Measurements from ENCODE around the gene COPG2.

Gene COPG2

GRCh38 chr7:130632111-130632510 lies 36.4 kb downstream of the COPG2 start:
- Histone ChIP-seq H3K18ac (ENCODE audit: low read depth in 1 of 2, low read length in 2 of 2) (no peak overlapping the region), H3K4me3 (ENCODE audit: insufficient read depth in 1 of 2, low read depth in 1 of 2, low read length in 2 of 2) (no peak overlapping the region), H2AK5ac (ENCODE audit: low read length, severe bottlenecking) (no peak overlapping the region), H2BK15ac (ENCODE audit: low read depth, poor library complexity, severe bottlenecking) (no peak overlapping the region), H2BK12ac (ENCODE audit: low read length in 2 of 2) (no peak overlapping the region), H3K4ac (ENCODE audit: low read depth in 1 of 2, low read length in 2 of 2) (no peak overlapping the region), H2AFZ (ENCODE audit: low read depth, low read length) (no peak overlapping the region), H4K8ac (ENCODE audit: low read length) (no peak overlapping the region), H3K9ac (ENCODE audit: low read length) (no peak overlapping the region), H2BK5ac (ENCODE audit: low read depth, low read length, poor library complexity, severe bottlenecking) (no peak overlapping the region), H3K4me2 (ENCODE audit: low read length, poor library complexity, severe bottlenecking) (no peak overlapping the region), H4K91ac (ENCODE audit: low read length) (no peak overlapping the region), H3K27ac (ENCODE audit: low read length, poor library complexity, severe bottlenecking) (no peak overlapping the region), H2BK120ac (ENCODE audit: low read depth, low read length) (no peak overlapping the region), H3K9me3 (ENCODE audit: control insufficient read depth, low read length) (peaks cover 17% of the 10 kb centered on the region), H3K23ac (ENCODE audit: low read length in 2 of 2) (no peak overlapping the region), H3K36me3 (ENCODE audit: control insufficient read depth in 1 of 2, insufficient read depth in 2 of 2, low read depth in 1 of 2, low read length in 2 of 2) (no peaks in the 10 kb centered on the region), H3K4me1 (ENCODE audit: control insufficient read depth, insufficient read depth, low read depth, low read length) (no peaks in the 10 kb centered on the region), H3K14ac (ENCODE audit: low read length in 2 of 2) (no peak overlapping the region), H3K27me3 (ENCODE audit: control insufficient read depth in 1 of 2, insufficient read depth in 1 of 2, low read length in 2 of 2) (no peaks in the 10 kb centered on the region), H3K79me1 (replicated peaks; ENCODE audit: low read length, poor library complexity, severe bottlenecking) (no peaks in the 10 kb centered on the region)
- DNase-seq = peak; percentile 36

GRCh38 chr7:130628901-130629300 lies 39.6 kb downstream of the COPG2 start:
- no peak overlapping the region for H3K4me2 ChIP-seq (ENCODE audit: low read length, poor library complexity, severe bottlenecking)
- H3K4ac ChIP-seq (ENCODE audit: low read depth in 1 of 2, low read length in 2 of 2) = no peak overlapping the region
- H3K79me1 ChIP-seq (replicated peaks; ENCODE audit: low read length, poor library complexity, severe bottlenecking) = no peaks in the 10 kb centered on the region
- H3K14ac ChIP-seq (ENCODE audit: low read length in 2 of 2) = no peak overlapping the region
- WGBS = 100% methylated on average over 1 of the region's 1 CpG
- no peak overlapping the region for H2BK12ac ChIP-seq (ENCODE audit: low read length in 2 of 2)
- H4K8ac ChIP-seq (ENCODE audit: low read length) = no peak overlapping the region
- no peak overlapping the region for H3K23ac ChIP-seq (ENCODE audit: low read length in 2 of 2)
- H3K27me3 ChIP-seq (ENCODE audit: control insufficient read depth in 1 of 2, insufficient read depth in 1 of 2, low read length in 2 of 2) = no peaks in the 10 kb centered on the region
- no peaks in the 10 kb centered on the region for H3K36me3 ChIP-seq (ENCODE audit: control insufficient read depth in 1 of 2, insufficient read depth in 2 of 2, low read depth in 1 of 2, low read length in 2 of 2)
- H3K4me3 ChIP-seq (ENCODE audit: insufficient read depth in 1 of 2, low read depth in 1 of 2, low read length in 2 of 2) = no peak overlapping the region
- no peak overlapping the region for H4K91ac ChIP-seq (ENCODE audit: low read length)
- peaks cover 21% of the 10 kb centered on the region for H3K9me3 ChIP-seq (ENCODE audit: control insufficient read depth, low read length)
- no peak overlapping the region for H2AK5ac ChIP-seq (ENCODE audit: low read length, severe bottlenecking)
- H2BK15ac ChIP-seq (ENCODE audit: low read depth, poor library complexity, severe bottlenecking) = no peak overlapping the region
- H3K27ac ChIP-seq (ENCODE audit: low read length, poor library complexity, severe bottlenecking) = no peak overlapping the region
- H3K9ac ChIP-seq (ENCODE audit: low read length) = no peak overlapping the region
- no peak for DNase-seq
- no peak overlapping the region for H2AFZ ChIP-seq (ENCODE audit: low read depth, low read length)
- H2BK120ac ChIP-seq (ENCODE audit: low read depth, low read length) = no peak overlapping the region
- H2BK5ac ChIP-seq (ENCODE audit: low read depth, low read length, poor library complexity, severe bottlenecking) = no peak overlapping the region
- H3K18ac ChIP-seq (ENCODE audit: low read depth in 1 of 2, low read length in 2 of 2) = no peak overlapping the region
- no peaks in the 10 kb centered on the region for H3K4me1 ChIP-seq (ENCODE audit: control insufficient read depth, insufficient read depth, low read depth, low read length)

- Histone ChIP-seq H2BK15ac (ENCODE audit: low read depth, poor library complexity, severe bottlenecking) (no peak overlapping the region), H3K9ac (ENCODE audit: low read length) (no peak overlapping the region), H3K23ac (ENCODE audit: low read length in 2 of 2) (no peak overlapping the region), H4K8ac (ENCODE audit: low read length) (no peak overlapping the region), H3K79me1 (replicated peaks; ENCODE audit: low read length, poor library complexity, severe bottlenecking) (no peaks in the 10 kb centered on the region), H3K4me1 (ENCODE audit: control insufficient read depth, insufficient read depth, low read depth, low read length) (no peaks in the 10 kb centered on the region), H3K14ac (ENCODE audit: low read length in 2 of 2) (no peak overlapping the region), H4K91ac (ENCODE audit: low read length) (no peak overlapping the region), H2BK120ac (ENCODE audit: low read depth, low read length) (no peak overlapping the region), H2AK5ac (ENCODE audit: low read length, severe bottlenecking) (no peak overlapping the region), H2BK5ac (ENCODE audit: low read depth, low read length, poor library complexity, severe bottlenecking) (no peak overlapping the region), H3K27ac (ENCODE audit: low read length, poor library complexity, severe bottlenecking) (no peak overlapping the region), H3K4me2 (ENCODE audit: low read length, poor library complexity, severe bottlenecking) (no peak overlapping the region), H3K18ac (ENCODE audit: low read depth in 1 of 2, low read length in 2 of 2) (no peak overlapping the region), H3K27me3 (ENCODE audit: control insufficient read depth in 1 of 2, insufficient read depth in 1 of 2, low read length in 2 of 2) (no peaks in the 10 kb centered on the region), H3K36me3 (ENCODE audit: control insufficient read depth in 1 of 2, insufficient read depth in 2 of 2, low read depth in 1 of 2, low read length in 2 of 2) (no peaks in the 10 kb centered on the region), H3K4ac (ENCODE audit: low read depth in 1 of 2, low read length in 2 of 2) (no peak overlapping the region), H3K9me3 (ENCODE audit: control insufficient read depth, low read length) (peaks cover 23% of the 10 kb centered on the region), H2AFZ (ENCODE audit: low read depth, low read length) (no peak overlapping the region), H3K4me3 (ENCODE audit: insufficient read depth in 1 of 2, low read depth in 1 of 2, low read length in 2 of 2) (no peak overlapping the region), H2BK12ac (ENCODE audit: low read length in 2 of 2) (no peak overlapping the region)
- no CpG with 5 or more reads among the region's 4 CpGs for WGBS
- DNase-seq = no peak
Measured at GRCh38 chr7:130627775-130628174, 40.8 kb downstream of the COPG2 start.

DNA sequence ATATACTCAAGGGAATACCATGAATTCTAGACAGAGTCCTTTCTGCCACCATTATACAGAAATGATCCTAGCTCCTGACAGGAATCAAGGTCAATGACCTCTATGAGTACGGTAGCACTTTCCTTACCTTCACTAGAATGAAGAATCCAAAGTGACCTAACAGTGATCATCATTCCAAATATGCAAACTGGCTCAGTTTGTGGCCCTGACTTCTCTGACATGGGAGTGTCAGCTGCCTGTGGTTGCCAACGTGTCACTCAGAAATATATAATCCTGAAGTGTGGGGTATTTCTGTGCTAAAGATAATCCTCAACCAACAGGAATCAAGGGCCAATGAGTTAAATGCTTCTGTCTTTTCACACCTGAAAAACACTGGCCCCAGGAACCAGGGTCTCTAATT lies 45.7 kb downstream of the COPG2 start:
- no peak overlapping the region for H2BK12ac ChIP-seq (ENCODE audit: low read length in 2 of 2)
- no peaks in the 10 kb centered on the region for H3K4me1 ChIP-seq (ENCODE audit: control insufficient read depth, insufficient read depth, low read depth, low read length)
- H2BK15ac ChIP-seq (ENCODE audit: low read depth, poor library complexity, severe bottlenecking) = no peak overlapping the region
- no peaks in the 10 kb centered on the region for H3K27me3 ChIP-seq (ENCODE audit: control insufficient read depth in 1 of 2, insufficient read depth in 1 of 2, low read length in 2 of 2)
- H3K9me3 ChIP-seq (ENCODE audit: control insufficient read depth, low read length) = peaks cover 36% of the 10 kb centered on the region
- H2AK5ac ChIP-seq (ENCODE audit: low read length, severe bottlenecking) = no peak overlapping the region
- H3K9ac ChIP-seq (ENCODE audit: low read length) = no peak overlapping the region
- no peak overlapping the region for H4K91ac ChIP-seq (ENCODE audit: low read length)
- H2AFZ ChIP-seq (ENCODE audit: low read depth, low read length) = no peak overlapping the region
- H3K4me2 ChIP-seq (ENCODE audit: low read length, poor library complexity, severe bottlenecking) = no peak overlapping the region
- no peaks in the 10 kb centered on the region for H3K36me3 ChIP-seq (ENCODE audit: control insufficient read depth in 1 of 2, insufficient read depth in 2 of 2, low read depth in 1 of 2, low read length in 2 of 2)
- H3K14ac ChIP-seq (ENCODE audit: low read length in 2 of 2) = no peak overlapping the region
- H3K18ac ChIP-seq (ENCODE audit: low read depth in 1 of 2, low read length in 2 of 2) = no peak overlapping the region
- H4K8ac ChIP-seq (ENCODE audit: low read length) = no peak overlapping the region
- 98% methylated on average over 2 of the region's 2 CpGs for WGBS
- no peak overlapping the region for H3K4ac ChIP-seq (ENCODE audit: low read depth in 1 of 2, low read length in 2 of 2)
- H2BK5ac ChIP-seq (ENCODE audit: low read depth, low read length, poor library complexity, severe bottlenecking) = no peak overlapping the region
- no peak overlapping the region for H2BK120ac ChIP-seq (ENCODE audit: low read depth, low read length)
- H3K23ac ChIP-seq (ENCODE audit: low read length in 2 of 2) = no peak overlapping the region
- no peak overlapping the region for H3K4me3 ChIP-seq (ENCODE audit: insufficient read depth in 1 of 2, low read depth in 1 of 2, low read length in 2 of 2)
- no peak for DNase-seq
- H3K27ac ChIP-seq (ENCODE audit: low read length, poor library complexity, severe bottlenecking) = no peak overlapping the region
- H3K79me1 ChIP-seq (replicated peaks; ENCODE audit: low read length, poor library complexity, severe bottlenecking) = no peaks in the 10 kb centered on the region
